Stomach (tissue), 9 donors: ENCODE measurements around the gene MUC5AC. TPM values are rescaled to one million over a fixed set of nuclear protein-coding genes. Genes with fewer than 3 reads are reported as not detected.

ENCODE experiments used
- DNase-seq, 2 donors: peaks; one replicate each; pipeline versions ENCODE4 v3.0.0 to v3.0.0-alpha.2; 2013 to 2019
- H3K27ac ChIP-seq, 5 donors: fragments of 200-600 bp in 4 of 5; sonication (generic) in 4 of 5; one replicate each; pipeline ENCODE4 v1.5.1; 2013 to 2019; ENCODE audit warnings: mild to moderate bottlenecking in 1 of 5, moderate library complexity in 1 of 5
- H3K27me3 ChIP-seq, 3 donors: fragments of 200-600 bp; sonication (generic); one replicate each; pipeline ENCODE4 v1.5.1; 2017 to 2019; ENCODE audit warnings: mixed run types in 1 of 3
- H3K36me3 ChIP-seq, 4 donors: fragments of 200-600 bp; sonication (generic); 1 replicate in 3 of 4; 2 replicates in 1 of 4; pipeline ENCODE4 v1.5.1; 2016 to 2019
- H3K4me1 ChIP-seq, 4 donors: fragments of 200-600 bp; sonication (generic); one replicate each; pipeline ENCODE4 v1.5.1; 2016 to 2019
- H3K4me3 ChIP-seq, 4 donors: fragments of 200-600 bp; sonication (generic) in 3 of 4; one replicate each; pipeline ENCODE4 v1.5.1; 2016 to 2019; ENCODE audit warnings: mild to moderate bottlenecking in 1 of 4
- H3K9me3 ChIP-seq, 4 donors: fragments of 200-600 bp; sonication (generic); one replicate each; pipeline ENCODE4 v1.5.1; 2016 to 2019
- CTCF ChIP-seq, 7 experiments: fragments of 450-650 bp in 4 of 7; fragments of 200-600 bp in 3 of 7; sonication (generic) in 3 of 7; IDR thresholded peaks; one replicate each; pipeline ENCODE4 v1.5.1; 2016 to 2019; ENCODE audit warnings: antibody characterized with exemption in 7 of 7, control low read depth in 2 of 7, mild to moderate bottlenecking in 1 of 7
- EP300 ChIP-seq: sonication (generic); formaldehyde crosslinking; IDR thresholded peaks from one replicate; pipeline ENCODE4 v1.6.1; 2017; ENCODE audit warnings: antibody characterized with exemption
- POLR2A ChIP-seq, 4 donors: fragments of 450-650 bp; IDR thresholded peaks; one replicate each; pipeline ENCODE4 v1.6.1; 2016; ENCODE audit warnings: antibody characterized with exemption in 4 of 4, control low read depth in 2 of 4, mild to moderate bottlenecking in 1 of 4, moderate library complexity in 1 of 4
- POLR2AphosphoS5 ChIP-seq, 3 donors: sonication (generic); formaldehyde crosslinking; IDR thresholded peaks; one replicate each; pipeline ENCODE4 v1.6.1; 2016; ENCODE audit warnings: antibody characterized with exemption in 3 of 3
- WGBS, 5 donors: extraction: QIAGEN DNeasy Blood & Tissue Kit in 3 of 5; methylation state at CpG; one replicate each; pipeline versions ENCODE4 v1.1.5 to v1.1.7; 2013 to 2018; 5-methylcytosine and 5-hydroxymethylcytosine counted together
- intact Hi-C: fragments of 100-400 bp; cut with DNase I; formaldehyde crosslinking; loops from one replicate; pipeline ENCODE4 v1.15.1; 2023; ENCODE audit warnings: low total_unique reads
- polyA plus RNA-seq, 3 donors: library from polyadenylated mRNA; stranded (reverse); fragments of 200-250 nt; gene quantifications; one replicate each; pipeline ENCODE4 v1.2.3, GENCODE V29; 2013
- total RNA-seq, 5 donors: library from RNA; depleted of rRNA; stranded (reverse); fragments of >200 nt; gene quantifications; one replicate each; pipeline versions ENCODE4 v1.1.0 to v1.2.3, GENCODE V29; 2014 to 2016
- donor health status: healthy with polysubstance abuse.
- donor health status: Bipolar disorder and iron deficiency.
- donor health status: healthy.

The MUC5AC gene
- total and polyA plus RNA-seq, 8 donors = 2.0 to 1,253 (median 171) TPM

DNA sequence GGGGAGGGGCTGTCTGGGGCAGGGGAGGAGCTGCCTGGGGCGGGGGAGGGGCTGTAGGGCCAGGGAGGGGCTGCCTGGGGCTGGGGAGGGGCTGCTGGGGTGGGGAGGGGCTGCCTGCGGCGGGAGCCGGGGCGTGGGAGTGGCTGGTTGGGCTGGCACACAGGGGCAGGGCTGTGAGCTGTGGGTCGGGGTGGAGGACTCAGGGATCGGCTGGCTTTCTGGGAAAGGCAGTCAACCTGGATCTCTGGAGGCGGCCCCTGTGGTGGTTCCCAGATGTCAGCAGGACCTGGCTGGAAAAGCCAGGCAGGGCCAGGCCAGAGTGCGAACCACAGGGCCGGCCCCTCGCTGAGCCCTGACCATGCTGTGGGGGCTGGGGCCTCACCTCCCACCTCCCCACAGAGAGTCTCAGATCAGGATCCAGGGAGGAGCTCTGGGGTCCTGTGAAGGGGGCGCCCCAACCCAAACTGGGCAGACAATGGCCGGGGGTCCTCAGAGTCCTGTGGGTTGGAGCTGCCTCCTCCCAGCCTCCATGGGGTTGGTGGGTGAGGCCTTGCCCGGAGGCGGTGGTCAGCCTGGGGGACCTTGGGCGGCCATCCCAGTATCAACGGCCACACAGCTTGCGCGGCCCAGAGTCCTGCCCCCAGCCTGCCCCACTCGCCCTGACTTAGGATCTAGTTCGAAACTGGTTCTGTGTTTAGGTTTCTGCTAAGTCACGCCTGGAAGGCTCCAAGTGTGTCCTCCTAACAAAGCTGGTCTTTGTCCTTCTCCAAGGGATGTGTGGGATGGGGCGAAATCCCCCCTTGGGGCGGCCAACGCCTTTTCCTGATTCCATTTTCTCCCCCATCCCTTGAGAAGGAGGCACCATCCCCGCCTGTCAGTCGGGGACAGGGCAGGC is 67.0 kb downstream of the MUC5AC start:
- 59 to 71% (median 66%) methylated on average over 23 to 27 of the region's 27 CpGs for WGBS, 5 donors
- Histone ChIP-seq H3K4me3 (peak overlapping the region in 1 of 4 donors; percentile 29), H3K27ac (no peak overlapping the region), H3K27me3 (peaks cover 9 to 100% (median 19%) of the 10 kb centered on the region in 3 donors), H3K9me3 (no peaks in the 10 kb centered on the region), H3K36me3 (no peaks in the 10 kb centered on the region), H3K4me1 (peaks cover 0 to 41% (median 33%) of the 10 kb centered on the region in 4 donors)
- intact Hi-C loops = no loop called here
- peak in 1 of 2 donors; percentile 74 for DNase-seq
- TF ChIP-seq CTCF (IDR thresholded peaks at IDR 0.05) (no peak), POLR2AphosphoS5 (IDR thresholded peaks at IDR 0.05) (no peak), POLR2A (IDR thresholded peaks at IDR 0.05) (no peak), EP300 (no peak)

DNA sequence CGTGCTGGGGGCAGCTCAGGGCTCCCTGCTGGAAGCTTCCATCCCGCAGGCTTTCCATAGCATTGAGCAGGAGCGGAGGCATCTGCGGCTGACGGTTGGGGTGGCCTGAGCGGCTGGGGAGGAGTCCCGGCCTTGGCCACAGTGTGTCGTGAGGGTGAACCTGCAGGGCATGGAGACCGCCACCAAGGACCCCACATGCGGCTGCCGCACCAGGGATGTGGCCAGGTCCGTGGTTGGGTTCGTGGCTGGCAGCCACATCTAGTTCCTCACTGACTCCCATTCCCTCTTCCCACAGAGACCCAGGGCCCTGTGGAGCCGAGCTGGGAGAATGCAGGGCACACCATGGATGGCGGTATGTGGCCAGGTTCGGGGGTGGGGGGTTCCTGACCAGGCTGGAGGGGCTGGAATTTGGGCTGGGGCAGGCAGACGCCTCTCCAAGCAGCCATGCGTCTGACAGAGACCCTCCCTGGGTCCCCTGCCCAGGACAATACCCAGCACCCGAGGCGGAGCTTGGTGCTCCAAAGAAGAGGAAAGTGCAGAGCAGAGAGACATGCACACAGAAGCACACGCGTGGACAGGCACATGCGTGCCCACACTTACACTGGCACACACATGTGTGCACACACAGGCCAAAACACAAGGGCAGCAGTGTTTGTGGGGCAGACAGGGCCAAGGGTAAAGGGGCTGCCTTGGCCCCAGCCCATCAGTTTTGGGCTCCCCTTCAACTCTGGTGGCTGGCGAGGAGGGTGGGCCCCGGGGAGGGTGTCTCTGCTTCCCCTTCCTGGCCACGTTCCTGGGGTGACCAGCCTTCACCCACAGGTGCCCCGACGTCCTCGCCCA is 67.9 kb downstream of the MUC5AC start:
- WGBS, 5 donors = 76 to 86% (median 84%) methylated on average over 13 to 29 of the region's 29 CpGs
- no peak overlapping the region for H3K27ac ChIP-seq

GRCh38 chr11:1226226-1226985 is 68.7 kb downstream of the MUC5AC start:
- no peak overlapping the region for H3K27ac ChIP-seq
- no peak for TF ChIP-seq POLR2A (IDR thresholded peaks at IDR 0.05)
- no peak for TF ChIP-seq EP300
- no peak for TF ChIP-seq POLR2AphosphoS5 (IDR thresholded peaks at IDR 0.05)
- TF ChIP-seq CTCF (IDR thresholded peaks at IDR 0.05) = no peak
- no peak for DNase-seq

More for the DNA sequence above, 67.9 kb downstream of the MUC5AC start:
- Histone ChIP-seq H3K4me1 (peaks cover 0 to 32% (median 30%) of the 10 kb centered on the region in 4 donors), H3K36me3 (no peaks in the 10 kb centered on the region), H3K4me3 (no peak overlapping the region), H3K27me3 (peaks cover 9 to 100% (median 12%) of the 10 kb centered on the region in 3 donors), H3K9me3 (no peaks in the 10 kb centered on the region)
- TF ChIP-seq POLR2AphosphoS5 (IDR thresholded peaks at IDR 0.05) = no peak
- TF ChIP-seq EP300 = no peak
- no peak for TF ChIP-seq CTCF (IDR thresholded peaks at IDR 0.05)
- no peak for TF ChIP-seq POLR2A (IDR thresholded peaks at IDR 0.05)
- DNase-seq = no peak
- intact Hi-C loops = no loop called here

More at GRCh38 chr11:1226226-1226985, 68.7 kb downstream of the MUC5AC start:
- H3K4me1 ChIP-seq = peaks cover 0 to 32% (median 28%) of the 10 kb centered on the region in 4 donors
- intact Hi-C loops = no loop called here
- H3K36me3 ChIP-seq = no peaks in the 10 kb centered on the region
- WGBS, 5 donors = 80 to 86% (median 84%) methylated on average over 27 to 41 of the region's 41 CpGs
- H3K27me3 ChIP-seq = peaks cover 8 to 100% (median 9%) of the 10 kb centered on the region in 3 donors
- H3K4me3 ChIP-seq = no peak overlapping the region
- no peaks in the 10 kb centered on the region for H3K9me3 ChIP-seq
